Measurements from ENCODE around the gene WT1.

WT1 gene

GRCh38 chr11:32343325-32344008, 91.9 kb downstream of the WT1 start:
- DNase-seq = no peak
- no peak overlapping the region for H3K27ac ChIP-seq
- H3K4me3 ChIP-seq (ENCODE audit: low read depth, low read length) = no peak overlapping the region
- TF ChIP-seq, protein P1, sequence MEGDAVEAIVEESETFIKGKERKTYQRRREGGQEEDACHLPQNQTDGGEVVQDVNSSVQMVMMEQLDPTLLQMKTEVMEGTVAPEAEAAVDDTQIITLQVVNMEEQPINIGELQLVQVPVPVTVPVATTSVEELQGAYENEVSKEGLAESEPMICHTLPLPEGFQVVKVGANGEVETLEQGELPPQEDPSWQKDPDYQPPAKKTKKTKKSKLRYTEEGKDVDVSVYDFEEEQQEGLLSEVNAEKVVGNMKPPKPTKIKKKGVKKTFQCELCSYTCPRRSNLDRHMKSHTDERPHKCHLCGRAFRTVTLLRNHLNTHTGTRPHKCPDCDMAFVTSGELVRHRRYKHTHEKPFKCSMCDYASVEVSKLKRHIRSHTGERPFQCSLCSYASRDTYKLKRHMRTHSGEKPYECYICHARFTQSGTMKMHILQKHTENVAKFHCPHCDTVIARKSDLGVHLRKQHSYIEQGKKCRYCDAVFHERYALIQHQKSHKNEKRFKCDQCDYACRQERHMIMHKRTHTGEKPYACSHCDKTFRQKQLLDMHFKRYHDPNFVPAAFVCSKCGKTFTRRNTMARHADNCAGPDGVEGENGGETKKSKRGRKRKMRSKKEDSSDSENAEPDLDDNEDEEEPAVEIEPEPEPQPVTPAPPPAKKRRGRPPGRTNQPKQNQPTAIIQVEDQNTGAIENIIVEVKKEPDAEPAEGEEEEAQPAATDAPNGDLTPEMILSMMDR (IDR thresholded peaks at IDR 0.05; ENCODE audit: low read depth, low read length) = no peak
- no peaks in the 10 kb centered on the region for H3K36me3 ChIP-seq
- peaks cover 7% of the 10 kb centered on the region for H3K27me3 ChIP-seq (ENCODE audit: insufficient read depth, low read depth, severe bottlenecking)
- H3K9me3 ChIP-seq (ENCODE audit: severe bottlenecking) = no peaks in the 10 kb centered on the region

DNA sequence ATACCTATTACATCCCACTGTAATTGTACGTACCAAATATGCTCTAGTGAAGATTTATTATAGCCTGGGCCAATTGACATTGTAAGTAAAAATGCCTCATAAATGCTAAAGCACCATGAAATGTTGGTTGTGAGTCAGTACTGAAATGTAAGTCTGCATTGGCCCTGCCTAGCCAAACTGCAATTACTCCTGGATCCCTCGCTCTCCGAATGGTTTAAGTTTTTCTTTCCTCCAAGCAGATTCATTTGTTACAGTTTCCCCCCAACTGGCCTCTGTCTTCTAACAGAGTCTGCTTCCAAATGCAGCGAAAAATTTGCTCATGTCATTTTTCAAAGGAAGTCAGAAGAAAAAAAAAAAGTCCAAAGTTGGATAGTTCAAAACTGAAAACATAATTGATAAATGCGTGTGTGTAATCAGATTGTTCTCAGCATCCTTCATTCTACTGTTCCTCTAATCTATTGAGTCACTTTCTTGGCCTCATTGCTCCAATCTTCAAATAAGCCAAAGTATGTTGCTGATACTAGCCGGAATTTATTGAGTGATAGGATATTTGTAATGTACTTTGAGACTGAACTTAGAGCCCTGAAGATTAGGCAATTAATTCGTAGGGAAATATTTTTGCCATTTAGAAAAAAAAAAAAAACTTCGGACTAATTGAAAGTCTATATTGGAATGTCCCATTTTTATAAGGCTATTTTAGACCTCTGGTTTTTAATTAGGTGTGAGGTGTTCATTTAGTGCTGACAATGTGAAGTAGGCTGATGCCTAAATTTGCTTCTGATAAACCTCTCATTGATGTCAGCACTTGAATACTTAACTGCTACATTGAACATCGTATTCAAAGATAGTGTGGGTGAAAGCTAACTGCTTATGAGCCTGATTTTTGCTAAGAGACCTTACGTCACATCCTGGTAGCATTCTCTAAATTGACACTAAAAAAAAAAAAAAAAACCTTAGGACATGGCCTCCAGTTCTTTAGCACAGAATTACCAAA, 93.4 kb downstream of the WT1 start:
- no peaks in the 10 kb centered on the region for H3K36me3 ChIP-seq
- no peak overlapping the region for H3K4me3 ChIP-seq (ENCODE audit: low read depth, low read length)
- H3K27ac ChIP-seq = no peak overlapping the region
- peaks cover 7% of the 10 kb centered on the region for H3K27me3 ChIP-seq (ENCODE audit: insufficient read depth, low read depth, severe bottlenecking)
- H3K9me3 ChIP-seq (ENCODE audit: severe bottlenecking) = no peaks in the 10 kb centered on the region
- TF ChIP-seq, protein P1 (IDR thresholded peaks at IDR 0.05; ENCODE audit: low read depth, low read length) = no peak
- DNase-seq = no peak

GRCh38 chr11:32340181-32340580, 95.2 kb downstream of the WT1 start:
- Histone ChIP-seq H3K9me3 (ENCODE audit: severe bottlenecking) (peaks cover under 1% of the 10 kb centered on the region), H3K27ac (no peak overlapping the region), H3K4me3 (ENCODE audit: low read depth, low read length) (no peak overlapping the region), H3K27me3 (ENCODE audit: insufficient read depth, low read depth, severe bottlenecking) (peaks cover 6% of the 10 kb centered on the region), H3K36me3 (no peaks in the 10 kb centered on the region)
- TF ChIP-seq, protein P1 (IDR thresholded peaks at IDR 0.05; ENCODE audit: low read depth, low read length) = no peak
- no peak for DNase-seq

All from WERI-Rb-1 (cell line).